Measurements from ENCODE around the gene EFNA5.
"Not testable (repeated sequence)": the region's sequence is repeated elsewhere in the genome, so short reads cannot be mapped to it uniquely, and the experiment has no call there.

EFNA5 gene

GRCh38 chr5:107501965-107502675 lies 168.6 kb downstream of the EFNA5 start:
- H3K27me3 ChIP-seq (replicated peaks; ENCODE audit: control insufficient read depth, insufficient read depth, low read length) = no peaks in the 10 kb centered on the region
- H3K4me3 ChIP-seq (replicated peaks; ENCODE audit: low read depth, low read length) = no peak overlapping the region
- TF ChIP-seq CTCF (IDR thresholded peaks at IDR 0.05; ENCODE audit: insufficient read depth, low read length, poor library complexity, severe bottlenecking) = no peak
- DNase-seq (ENCODE audit: extremely low read depth, insufficient read length) = no peak
- H3K36me3 ChIP-seq (ENCODE audit: control insufficient read depth, insufficient read depth, low read length) = no peaks in the 10 kb centered on the region

- Histone ChIP-seq H3K27me3 (replicated peaks; ENCODE audit: control insufficient read depth, insufficient read depth, low read length) (no peaks in the 10 kb centered on the region), H3K36me3 (ENCODE audit: control insufficient read depth, insufficient read depth, low read length) (no peaks in the 10 kb centered on the region), H3K4me3 (replicated peaks; ENCODE audit: low read depth, low read length) (no peak overlapping the region)
- DNase-seq (ENCODE audit: extremely low read depth, insufficient read length) = no peak
- TF ChIP-seq CTCF (IDR thresholded peaks at IDR 0.05; ENCODE audit: insufficient read depth, low read length, poor library complexity, severe bottlenecking) = no peak
These were observed 169.9 kb downstream of the EFNA5 start for GRCh38 chr5:107500840-107501239.

- Histone ChIP-seq H3K36me3 (ENCODE audit: control insufficient read depth, insufficient read depth, low read length) (no peaks in the 10 kb centered on the region), H3K4me3 (replicated peaks; ENCODE audit: low read depth, low read length) (no peak overlapping the region), H3K27me3 (replicated peaks; ENCODE audit: control insufficient read depth, insufficient read depth, low read length) (no peaks in the 10 kb centered on the region)
- no peak for TF ChIP-seq CTCF (IDR thresholded peaks at IDR 0.05; ENCODE audit: insufficient read depth, low read length, poor library complexity, severe bottlenecking)
- DNase-seq (ENCODE audit: extremely low read depth, insufficient read length) = no peak
These were observed 170.4 kb downstream of the EFNA5 start for GRCh38 chr5:107500347-107500746.

GRCh38 chr5:107499776-107500175 lies 171.0 kb downstream of the EFNA5 start:
- Histone ChIP-seq H3K27me3 (replicated peaks; ENCODE audit: control insufficient read depth, insufficient read depth, low read length) (no peaks in the 10 kb centered on the region), H3K36me3 (ENCODE audit: control insufficient read depth, insufficient read depth, low read length) (no peaks in the 10 kb centered on the region), H3K4me3 (replicated peaks; ENCODE audit: low read depth, low read length) (no peak overlapping the region)
- DNase-seq (ENCODE audit: extremely low read depth, insufficient read length) = no peak
- TF ChIP-seq CTCF (IDR thresholded peaks at IDR 0.05; ENCODE audit: insufficient read depth, low read length, poor library complexity, severe bottlenecking) = no peak

- DNase-seq (ENCODE audit: extremely low read depth, insufficient read length) = no peak
- no peaks in the 10 kb centered on the region for H3K36me3 ChIP-seq (ENCODE audit: control insufficient read depth, insufficient read depth, low read length)
- no peak for TF ChIP-seq CTCF (IDR thresholded peaks at IDR 0.05; ENCODE audit: insufficient read depth, low read length, poor library complexity, severe bottlenecking)
- H3K27me3 ChIP-seq (replicated peaks; ENCODE audit: control insufficient read depth, insufficient read depth, low read length) = no peaks in the 10 kb centered on the region
- H3K4me3 ChIP-seq (replicated peaks; ENCODE audit: low read depth, low read length) = no peak overlapping the region
These were observed 171.5 kb downstream of the EFNA5 start for GRCh38 chr5:107499237-107499636.

GRCh38 chr5:107496466-107496865 lies 174.3 kb downstream of the EFNA5 start:
- no peak for DNase-seq (ENCODE audit: extremely low read depth, insufficient read length)
- no peaks in the 10 kb centered on the region for H3K36me3 ChIP-seq (ENCODE audit: control insufficient read depth, insufficient read depth, low read length)
- TF ChIP-seq CTCF (IDR thresholded peaks at IDR 0.05; ENCODE audit: insufficient read depth, low read length, poor library complexity, severe bottlenecking) = no peak
- H3K4me3 ChIP-seq (replicated peaks; ENCODE audit: low read depth, low read length) = no peak overlapping the region
- no peaks in the 10 kb centered on the region for H3K27me3 ChIP-seq (replicated peaks; ENCODE audit: control insufficient read depth, insufficient read depth, low read length)

GRCh38 chr5:107494129-107494528 lies 176.6 kb downstream of the EFNA5 start:
- H3K36me3 ChIP-seq (ENCODE audit: control insufficient read depth, insufficient read depth, low read length) = not testable (repeated sequence)

More at GRCh38 chr5:107494129-107494528, 176.6 kb downstream of the EFNA5 start:
- H3K27me3 ChIP-seq (replicated peaks; ENCODE audit: control insufficient read depth, insufficient read depth, low read length); DNase-seq (ENCODE audit: extremely low read depth, insufficient read length); H3K4me3 ChIP-seq (replicated peaks; ENCODE audit: low read depth, low read length): not testable (repeated sequence)

Measured in GM06990 (cell line).